H9 (cell line): ENCODE measurements around the gene HUS1B. TPM values are rescaled to one million over a fixed set of nuclear protein-coding genes. Genes with fewer than 3 reads are reported as not detected.

Experiments
- DNase-seq: peaks from one replicate; pipeline ENCODE4 v3.0.0-alpha.2; 2017
- H2AFZ ChIP-seq: one replicate; pipeline ENCODE4 v1.6.1; 2013; ENCODE audit warnings: mild to moderate bottlenecking, low read length, control low read depth, moderate library complexity
- H2AK5ac ChIP-seq: 2 replicates; pipeline ENCODE4 v1.6.1; 2013; ENCODE audit warnings: low read length, control low read depth, mixed read lengths; ENCODE audit not compliant: insufficient read length
- H2BK120ac ChIP-seq: one replicate; pipeline ENCODE4 v1.6.1; 2013; ENCODE audit warnings: low read depth, mild to moderate bottlenecking, low read length, control low read depth, inconsistent platforms; ENCODE audit not compliant: poor library complexity, severe bottlenecking
- H2BK12ac ChIP-seq: 2 replicates; pipeline ENCODE4 v1.6.1; 2013; ENCODE audit warnings: low read length, control low read depth, mixed read lengths, low read depth; ENCODE audit not compliant: insufficient read length
- H2BK15ac ChIP-seq: 2 replicates; pipeline ENCODE4 v1.6.1; 2013; ENCODE audit warnings: low read depth, low read length, control low read depth
- H2BK20ac ChIP-seq: one replicate; pipeline ENCODE4 v1.6.1; 2013; ENCODE audit warnings: low read depth, mild to moderate bottlenecking, low read length, control low read depth, inconsistent platforms; ENCODE audit not compliant: poor library complexity, severe bottlenecking
- H2BK5ac ChIP-seq: 2 replicates; pipeline ENCODE4 v1.6.1; 2013; ENCODE audit warnings: low read length, control low read depth, mixed read lengths; ENCODE audit not compliant: insufficient read length
- H3K14ac ChIP-seq: 2 replicates; pipeline ENCODE4 v1.6.1; 2013; ENCODE audit warnings: low read length, control low read depth; ENCODE audit not compliant: insufficient read depth
- H3K18ac ChIP-seq: 2 replicates; pipeline ENCODE4 v1.6.1; 2013; ENCODE audit warnings: low read depth, mild to moderate bottlenecking, mixed read lengths, low read length, control low read depth; ENCODE audit not compliant: insufficient read length
- H3K23ac ChIP-seq: 2 replicates; pipeline ENCODE4 v1.6.1; 2013; ENCODE audit warnings: low read length, control low read depth, mixed read lengths, low read depth; ENCODE audit not compliant: insufficient read length
- H3K23me2 ChIP-seq: 2 replicates; pipeline ENCODE4 v1.6.1; 2013; ENCODE audit warnings: low read depth, mild to moderate bottlenecking, mixed read lengths, low read length, control low read depth; ENCODE audit not compliant: insufficient read length, poor library complexity, severe bottlenecking
- H3K27ac ChIP-seq: 2 replicates; pipeline ENCODE4 v1.5.1; 2013; ENCODE audit warnings: low read length, control low read depth, mixed read lengths, low read depth; ENCODE audit not compliant: insufficient read length
- H3K27me3 ChIP-seq: 2 replicates; pipeline ENCODE4 v1.6.1; 2013; ENCODE audit warnings: low read length, control low read depth, inconsistent platforms; ENCODE audit not compliant: insufficient read depth
- H3K4ac ChIP-seq: 2 replicates; pipeline ENCODE4 v1.6.1; 2013; ENCODE audit warnings: low read depth, mild to moderate bottlenecking, control low read depth, inconsistent platforms, low read length, moderate library complexity
- H3K4me1 ChIP-seq: 2 replicates; pipeline ENCODE4 v1.6.1; 2013; ENCODE audit warnings: low read length, control low read depth, inconsistent platforms; ENCODE audit not compliant: insufficient read depth
- H3K4me2 ChIP-seq: 2 replicates; pipeline ENCODE4 v1.6.1; 2013; ENCODE audit warnings: low read length, control low read depth, mixed read lengths; ENCODE audit not compliant: insufficient read length, insufficient read depth
- H3K56ac ChIP-seq: 2 replicates; pipeline ENCODE4 v1.6.1; 2013; ENCODE audit warnings: low read depth, mild to moderate bottlenecking, mixed read lengths, low read length, control low read depth; ENCODE audit not compliant: insufficient read length
- H3K79me1 ChIP-seq: 2 replicates; pipeline ENCODE4 v1.6.1; 2013; ENCODE audit warnings: low read depth, mild to moderate bottlenecking, moderate library complexity, low read length, control low read depth, inconsistent platforms; ENCODE audit not compliant: insufficient read depth, poor library complexity, severe bottlenecking
- H3K79me2 ChIP-seq: 2 replicates; pipeline ENCODE4 v1.6.1; 2013; ENCODE audit warnings: low read length, control low read depth, inconsistent platforms; ENCODE audit not compliant: insufficient read depth
- H3K9ac ChIP-seq: 2 replicates; pipeline ENCODE4 v1.6.1; 2013; ENCODE audit warnings: low read length, control low read depth, mixed read lengths; ENCODE audit not compliant: insufficient read length; ENCODE audit errors: extremely low read depth
- H3K9me3 ChIP-seq: one replicate; pipeline ENCODE4 v1.6.1; 2013; ENCODE audit warnings: low read depth, low read length, inconsistent platforms; ENCODE audit not compliant: control insufficient read depth
- H3T11ph ChIP-seq: one replicate; pipeline ENCODE4 v1.6.1; 2013; ENCODE audit warnings: mild to moderate bottlenecking, low read length, control low read depth, inconsistent platforms
- H4K20me1 ChIP-seq: one replicate; pipeline ENCODE4 v1.6.1; 2013; ENCODE audit not compliant: control insufficient read depth, insufficient read length, insufficient read depth
- H4K5ac ChIP-seq: 2 replicates; pipeline ENCODE4 v1.6.1; 2013; ENCODE audit warnings: low read depth, mild to moderate bottlenecking, mixed read lengths, low read length, control low read depth; ENCODE audit not compliant: insufficient read length
- H4K8ac ChIP-seq: replicated peaks from 2 replicates; pipeline ENCODE4 v1.6.1; 2013; ENCODE audit warnings: low read length, control low read depth, mixed read lengths, low read depth; ENCODE audit not compliant: insufficient read length
- H4K91ac ChIP-seq: 2 replicates; pipeline ENCODE4 v1.6.1; 2013; ENCODE audit warnings: low read depth, mild to moderate bottlenecking, moderate library complexity, mixed read lengths, low read length, control low read depth; ENCODE audit not compliant: insufficient read length
- H3K27ac Mint-ChIP-seq, 3 experiments: 2 replicates in 2 of 3; 3 replicates in 1 of 3; pipeline ENCODE4 v1.8.0; 2020 to 2021; ENCODE audit warnings: mixed read lengths in 3 of 3, mild to moderate bottlenecking in 1 of 3, moderate library complexity in 1 of 3
- H3K27me3 Mint-ChIP-seq: 2 replicates; pipeline ENCODE4 v1.8.0; 2021; ENCODE audit warnings: low read depth, mild to moderate bottlenecking, moderate library complexity, mixed read lengths
- H3K36me3 Mint-ChIP-seq, 3 experiments: 2 replicates in 2 of 3; 3 replicates in 1 of 3; pipeline ENCODE4 v1.8.0; 2020 to 2021; ENCODE audit warnings: low read depth in 3 of 3, mixed read lengths in 3 of 3; ENCODE audit not compliant: insufficient read depth in 1 of 3
- H3K4me1 Mint-ChIP-seq, 2 experiments: 2 replicates each; pipeline ENCODE4 v1.8.0; 2020; ENCODE audit warnings: mixed read lengths in 2 of 2
- H3K4me3 Mint-ChIP-seq, 2 experiments: 2 replicates in 1 of 2; 3 replicates in 1 of 2; pipeline ENCODE4 v1.8.0; 2020 to 2021; ENCODE audit warnings: mild to moderate bottlenecking in 2 of 2, mixed read lengths in 2 of 2, moderate library complexity in 1 of 2
- H3K9me3 Mint-ChIP-seq, 2 experiments: 2 replicates in 1 of 2; 3 replicates in 1 of 2; pipeline ENCODE4 v1.8.0; 2020; ENCODE audit warnings: mild to moderate bottlenecking in 2 of 2, mixed read lengths in 2 of 2, moderate library complexity in 1 of 2
- CTCF ChIP-seq: fragments of 200-600 bp; sonication (generic); conservative IDR thresholded peaks from 3 replicates; pipeline ENCODE4 v1.8.0; 2021; ENCODE audit warnings: antibody characterized with exemption, mild to moderate bottlenecking
- WGBS: extraction: QIAGEN DNeasy Blood & Tissue Kit; methylation state at CpG from one replicate; pipeline ENCODE4 v1.1.7; 2013; ENCODE audit warnings: missing lambda C conversion rate, low lambda C conversion rate, mixed read lengths; ENCODE audit not compliant: insufficient read length; ENCODE audit errors: extremely low coverage; 5-methylcytosine and 5-hydroxymethylcytosine counted together
- total RNA-seq: library from RNA; stranded (reverse); gene quantifications from 2 replicates; pipeline ENCODE4 v1.2.1, GENCODE V29; 2021

HUS1B gene
- total RNA-seq, 1 experiment from 2014 or later, result 0.96 TPM

DNA sequence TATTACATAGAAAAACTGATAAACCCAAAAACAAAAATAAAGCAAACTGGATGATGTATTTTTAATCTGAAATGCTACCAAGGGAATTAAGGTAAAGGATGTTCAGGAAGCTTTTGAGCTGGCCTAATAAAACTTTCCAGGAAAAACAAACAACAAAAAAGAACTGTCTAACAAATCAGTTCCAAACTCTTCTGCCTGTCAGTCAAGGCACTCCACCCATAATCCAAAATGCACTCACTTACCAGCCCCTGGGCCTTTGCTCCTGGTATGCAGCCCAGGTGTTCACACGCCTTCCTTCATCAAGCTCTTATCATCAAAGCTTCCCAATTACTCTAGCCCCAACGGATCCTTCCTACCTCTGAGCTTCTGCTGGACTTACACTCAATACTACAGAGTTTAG, 32.3 kb upstream of the HUS1B start:
- no peak overlapping the region for H2BK12ac ChIP-seq
- no CpG with 5 or more reads among the region's 2 CpGs for WGBS
- no peak for TF ChIP-seq CTCF
- H4K91ac ChIP-seq, result no peak overlapping the region
- no peak overlapping the region for H3K4ac ChIP-seq
- H2BK15ac ChIP-seq, result no peak overlapping the region
- no peak overlapping the region for H2AFZ ChIP-seq
- peaks cover 12% of the 10 kb centered on the region; the same call in 1 of the 2 replicates for H3K4me1 ChIP-seq
- H3K27ac ChIP-seq, result no peak overlapping the region
- no peak overlapping the region for H3K9ac ChIP-seq
- H3K23ac ChIP-seq, result no peak overlapping the region
- H3K4me2 ChIP-seq, result no peak overlapping the region
- H3K14ac ChIP-seq, result no peak overlapping the region
- H3K79me1 ChIP-seq, result no peaks in the 10 kb centered on the region
- Mint-ChIP-seq H3K4me3 (no peak overlapping the region), H3K27ac (peak overlapping the region in 2 of 3 experiments; percentile 18 to 23; a peak in 1 of 7 replicates), H3K36me3 (peaks cover 0 to 10% (median 0%) of the 10 kb centered on the region in 3 experiments; a peak in 4 of 7 replicates), H3K9me3 (no peaks in the 10 kb centered on the region), H3K4me1 (peaks cover 30 to 49% of the 10 kb centered on the region in 2 experiments), H3K27me3 (no peaks in the 10 kb centered on the region)
- no peaks in the 10 kb centered on the region for H3K27me3 ChIP-seq
- no peak overlapping the region for H2AK5ac ChIP-seq
- peaks cover 3% of the 10 kb centered on the region for H3K23me2 ChIP-seq
- H2BK120ac ChIP-seq, result no peak overlapping the region
- no peak overlapping the region for H3T11ph ChIP-seq
- H3K56ac ChIP-seq, result no peak overlapping the region
- H2BK20ac ChIP-seq, result no peak overlapping the region
- no peak overlapping the region for H4K8ac ChIP-seq
- no peaks in the 10 kb centered on the region for H4K20me1 ChIP-seq
- H3K79me2 ChIP-seq, result peaks cover 24% of the 10 kb centered on the region; the same call in 1 of the 2 replicates
- DNase-seq, result no peak
- no peak overlapping the region for H4K5ac ChIP-seq
- H2BK5ac ChIP-seq, result no peak overlapping the region
- no peak overlapping the region for H3K18ac ChIP-seq
- H3K9me3 ChIP-seq, result no peaks in the 10 kb centered on the region
